Tibial nerve (tissue), 4 donors: ENCODE results near the gene HLA-DPA1.

Source experiments
- EP300 ChIP-seq, 2 donors: sonication (generic); formaldehyde crosslinking; IDR thresholded peaks; one replicate each; pipeline ENCODE4 v1.6.1; 2017; ENCODE audit warnings: antibody characterized with exemption in 2 of 2, mild to moderate bottlenecking in 1 of 2
- POLR2A ChIP-seq, 2 donors: fragments of 450-650 bp; IDR thresholded peaks; one replicate each; pipeline ENCODE4 v1.6.1; 2017; ENCODE audit warnings: antibody characterized with exemption in 2 of 2, mild to moderate bottlenecking in 2 of 2, moderate library complexity in 2 of 2
- TF ChIP-seq, protein P1 (sequence below), 5 experiments: fragments of 200-600 bp in 3 of 5; fragments of 450-650 bp in 2 of 5; sonication (generic) in 3 of 5; IDR thresholded peaks; one replicate each; pipeline ENCODE4 v1.5.1; 2016 to 2019; ENCODE audit warnings: antibody characterized with exemption in 5 of 5, mild to moderate bottlenecking in 3 of 5, moderate library complexity in 2 of 5

DNA sequence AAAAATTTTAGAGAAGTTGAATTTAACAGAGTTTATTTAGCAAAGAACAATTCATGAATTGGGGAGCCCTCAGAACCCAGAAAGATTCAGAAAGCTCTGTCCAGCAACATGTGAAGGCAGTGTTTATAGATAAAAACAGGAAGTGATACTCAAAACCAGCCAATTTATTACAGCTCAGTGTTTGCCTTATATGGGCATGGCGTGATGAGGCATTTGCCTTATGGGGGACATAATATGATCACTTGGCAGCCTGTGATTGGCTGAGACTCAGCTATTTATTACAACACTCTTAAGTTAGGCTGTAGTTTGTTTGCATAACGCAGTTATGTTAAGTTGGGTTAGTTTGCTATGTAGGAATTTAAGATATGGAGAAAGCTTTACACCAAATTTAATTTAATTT, 11.5 kb downstream of the HLA-DPA1 start:
- TF ChIP-seq, protein P1, sequence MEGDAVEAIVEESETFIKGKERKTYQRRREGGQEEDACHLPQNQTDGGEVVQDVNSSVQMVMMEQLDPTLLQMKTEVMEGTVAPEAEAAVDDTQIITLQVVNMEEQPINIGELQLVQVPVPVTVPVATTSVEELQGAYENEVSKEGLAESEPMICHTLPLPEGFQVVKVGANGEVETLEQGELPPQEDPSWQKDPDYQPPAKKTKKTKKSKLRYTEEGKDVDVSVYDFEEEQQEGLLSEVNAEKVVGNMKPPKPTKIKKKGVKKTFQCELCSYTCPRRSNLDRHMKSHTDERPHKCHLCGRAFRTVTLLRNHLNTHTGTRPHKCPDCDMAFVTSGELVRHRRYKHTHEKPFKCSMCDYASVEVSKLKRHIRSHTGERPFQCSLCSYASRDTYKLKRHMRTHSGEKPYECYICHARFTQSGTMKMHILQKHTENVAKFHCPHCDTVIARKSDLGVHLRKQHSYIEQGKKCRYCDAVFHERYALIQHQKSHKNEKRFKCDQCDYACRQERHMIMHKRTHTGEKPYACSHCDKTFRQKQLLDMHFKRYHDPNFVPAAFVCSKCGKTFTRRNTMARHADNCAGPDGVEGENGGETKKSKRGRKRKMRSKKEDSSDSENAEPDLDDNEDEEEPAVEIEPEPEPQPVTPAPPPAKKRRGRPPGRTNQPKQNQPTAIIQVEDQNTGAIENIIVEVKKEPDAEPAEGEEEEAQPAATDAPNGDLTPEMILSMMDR (IDR thresholded peaks at IDR 0.05): no peak
- TF ChIP-seq POLR2A (IDR thresholded peaks at IDR 0.05) (no peak), EP300 (IDR thresholded peaks at IDR 0.05) (no peak)
